SK-N-MC (cell line): ENCODE results near the gene SULF2.

Experiments
- DNase-seq: peaks from one replicate; pipeline ENCODE4 v3.0.0-alpha.2; 2011; ENCODE audit warnings: low read depth, low spot score
- H3K27ac ChIP-seq: fragments of 200-600 bp; sonication (generic); 2 replicates; pipeline ENCODE4 v1.5.1; 2016; ENCODE audit warnings: mixed run types
- H3K36me3 ChIP-seq: fragments of 200-600 bp; sonication (generic); 2 replicates; pipeline ENCODE4 v1.6.1; 2017; ENCODE audit warnings: antibody characterized with exemption, low read length, mixed read lengths; ENCODE audit not compliant: insufficient read depth
- H3K4me3 ChIP-seq: fragments of 200-600 bp; sonication (generic); 2 replicates; pipeline ENCODE4 v1.5.1; 2016
- H3K9ac ChIP-seq: fragments of 200-600 bp; sonication (generic); 2 replicates; pipeline ENCODE4 v1.8.0; 2017; ENCODE audit warnings: mixed run types, mixed read lengths; ENCODE audit not compliant: insufficient read length
- H3K9me3 ChIP-seq: fragments of 200-600 bp; sonication (generic); 2 replicates; pipeline ENCODE4 v1.6.1; 2017; ENCODE audit warnings: low read depth, mild to moderate bottlenecking, antibody characterized with exemption, low read length, moderate library complexity, mixed read lengths
- EZH2 ChIP-seq: fragments of 200-600 bp; sonication (generic); IDR thresholded peaks from one replicate; pipeline ENCODE4 v1.6.1; 2017; ENCODE audit warnings: antibody characterized with exemption
- FOXP2 ChIP-seq: optimal IDR thresholded peaks from 2 replicates; pipeline ENCODE3; 2011; ENCODE audit warnings: mild to moderate bottlenecking, moderate library complexity; ENCODE audit not compliant: insufficient read depth; ENCODE audit errors: extremely low read length, control extremely low read depth
- POLR2AphosphoS5 ChIP-seq: IDR thresholded peaks from 2 replicates; pipeline ENCODE4 v1.6.1; 2012; ENCODE audit warnings: mild to moderate bottlenecking, low read depth, low read length, borderline replicate concordance

Gene SULF2

DNA sequence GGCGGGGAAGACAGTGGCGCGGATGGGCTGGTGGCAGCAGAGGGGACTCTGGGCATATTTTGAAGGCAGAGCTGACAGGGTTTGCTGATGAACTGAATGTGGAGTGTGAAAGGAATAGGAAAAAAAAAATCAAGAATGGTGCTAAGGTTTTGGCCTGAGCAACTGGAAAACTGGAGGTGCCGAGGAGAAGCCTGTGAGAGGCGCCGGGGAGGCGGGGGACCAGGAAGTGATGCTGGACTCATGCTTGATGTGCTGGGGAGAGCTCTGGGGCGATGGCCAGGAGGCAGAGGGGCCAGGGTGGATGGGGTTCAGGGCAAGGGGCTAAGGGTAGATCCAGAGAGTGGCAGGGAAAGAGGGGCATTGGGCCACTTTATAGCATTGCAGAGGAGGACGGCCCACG lies 55.8 kb downstream of the SULF2 start:
- Histone ChIP-seq H3K27ac (no peak overlapping the region), H3K36me3 (no peaks in the 10 kb centered on the region), H3K4me3 (no peak overlapping the region), H3K9me3 (no peaks in the 10 kb centered on the region), H3K9ac (no peak overlapping the region)
- DNase-seq, result no peak
- TF ChIP-seq EZH2 (no peak), POLR2AphosphoS5 (no peak), FOXP2 (no peak)

DNA sequence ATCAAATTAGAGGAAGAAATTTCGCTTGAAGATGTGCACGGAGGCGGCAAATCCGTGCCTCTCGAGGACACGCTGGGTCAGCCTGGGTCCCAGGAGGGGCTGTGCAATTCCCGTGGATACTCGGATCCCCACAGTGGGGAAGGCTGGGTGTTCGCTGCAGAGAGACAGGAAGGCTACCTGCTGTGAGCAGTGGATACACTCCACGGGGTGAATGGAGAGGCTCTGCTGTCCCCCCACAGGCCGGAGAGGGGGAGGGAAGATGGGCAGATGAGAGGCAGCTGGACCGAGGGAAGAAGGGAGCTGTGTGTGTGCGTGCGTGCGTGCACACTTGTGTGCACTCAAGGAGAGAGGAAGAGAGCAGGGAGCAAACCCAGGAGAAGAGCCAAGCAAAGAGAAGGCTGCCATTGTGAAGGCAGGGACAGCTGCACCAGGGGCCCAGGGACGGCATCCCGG lies 57.3 kb downstream of the SULF2 start:
- no peak for TF ChIP-seq POLR2AphosphoS5
- no peak for TF ChIP-seq EZH2
- TF ChIP-seq FOXP2, result no peak
- no peaks in the 10 kb centered on the region for H3K9me3 ChIP-seq
- no peak overlapping the region for H3K9ac ChIP-seq
- no peak overlapping the region for H3K27ac ChIP-seq
- H3K36me3 ChIP-seq, result no peaks in the 10 kb centered on the region
- no peak for DNase-seq
- no peak overlapping the region for H3K4me3 ChIP-seq

DNA sequence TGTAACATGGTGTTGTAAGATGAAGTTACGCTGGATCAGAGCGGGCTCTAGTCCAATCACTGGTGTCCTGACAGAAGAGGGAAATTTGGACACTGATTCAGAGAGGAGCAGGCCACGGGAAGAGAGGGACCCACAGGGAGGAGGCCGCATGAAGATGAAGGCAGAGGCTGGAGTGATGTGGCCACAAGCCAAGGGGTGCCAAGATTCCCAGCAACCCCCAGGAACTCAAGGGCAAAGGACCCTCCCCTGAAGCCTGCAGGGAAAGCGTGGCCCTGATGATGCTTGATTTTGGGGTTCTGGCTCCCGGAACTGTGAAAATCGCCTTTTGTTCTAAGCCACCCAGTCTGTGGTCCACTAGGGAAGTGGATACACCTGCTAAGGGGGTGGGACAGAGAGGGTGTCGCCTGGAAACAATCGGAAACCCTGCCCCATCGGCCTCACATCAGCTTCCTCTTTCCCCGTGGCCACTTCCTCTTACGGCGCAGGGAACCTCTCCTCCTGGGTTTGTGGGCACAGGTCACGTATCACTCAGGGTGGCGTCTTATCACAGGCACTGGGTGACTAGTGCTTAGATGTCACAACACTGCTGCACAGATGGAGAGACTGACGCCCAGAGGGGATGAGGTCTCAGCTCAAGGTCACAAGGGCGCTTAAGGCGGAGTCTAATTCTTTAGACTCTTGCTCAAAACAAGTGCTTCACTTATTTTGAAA lies 58.0 kb downstream of the SULF2 start:
- H3K9me3 ChIP-seq, result no peaks in the 10 kb centered on the region
- no peak overlapping the region for H3K4me3 ChIP-seq
- DNase-seq, result no peak
- H3K9ac ChIP-seq, result no peak overlapping the region
- no peak overlapping the region for H3K27ac ChIP-seq
- H3K36me3 ChIP-seq, result no peaks in the 10 kb centered on the region
- no peak for TF ChIP-seq FOXP2
- TF ChIP-seq POLR2AphosphoS5, result no peak

DNA sequence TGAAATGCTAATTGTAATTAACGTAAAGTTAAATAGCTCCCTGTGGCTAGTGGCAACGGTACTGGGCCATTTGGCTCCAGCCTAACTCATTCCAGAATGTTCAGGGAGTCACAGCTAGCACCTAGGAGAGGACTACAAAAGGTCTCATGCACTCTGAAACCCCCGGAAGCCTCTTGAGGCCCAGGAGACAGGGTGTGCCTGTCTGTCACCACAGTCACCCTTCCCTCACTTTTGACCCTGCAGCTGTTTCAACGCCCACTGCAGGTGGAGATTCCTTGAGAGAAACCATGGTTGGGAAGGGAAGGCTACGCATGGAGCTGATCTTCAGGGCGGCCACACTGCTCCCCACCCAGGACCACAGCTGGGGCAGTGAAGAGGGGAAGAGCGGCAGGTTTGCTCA lies 58.6 kb downstream of the SULF2 start:
- Histone ChIP-seq H3K4me3 (no peak overlapping the region), H3K27ac (no peak overlapping the region), H3K36me3 (no peaks in the 10 kb centered on the region), H3K9ac (no peak overlapping the region), H3K9me3 (no peaks in the 10 kb centered on the region)
- TF ChIP-seq EZH2, result no peak
- DNase-seq, result no peak

DNA sequence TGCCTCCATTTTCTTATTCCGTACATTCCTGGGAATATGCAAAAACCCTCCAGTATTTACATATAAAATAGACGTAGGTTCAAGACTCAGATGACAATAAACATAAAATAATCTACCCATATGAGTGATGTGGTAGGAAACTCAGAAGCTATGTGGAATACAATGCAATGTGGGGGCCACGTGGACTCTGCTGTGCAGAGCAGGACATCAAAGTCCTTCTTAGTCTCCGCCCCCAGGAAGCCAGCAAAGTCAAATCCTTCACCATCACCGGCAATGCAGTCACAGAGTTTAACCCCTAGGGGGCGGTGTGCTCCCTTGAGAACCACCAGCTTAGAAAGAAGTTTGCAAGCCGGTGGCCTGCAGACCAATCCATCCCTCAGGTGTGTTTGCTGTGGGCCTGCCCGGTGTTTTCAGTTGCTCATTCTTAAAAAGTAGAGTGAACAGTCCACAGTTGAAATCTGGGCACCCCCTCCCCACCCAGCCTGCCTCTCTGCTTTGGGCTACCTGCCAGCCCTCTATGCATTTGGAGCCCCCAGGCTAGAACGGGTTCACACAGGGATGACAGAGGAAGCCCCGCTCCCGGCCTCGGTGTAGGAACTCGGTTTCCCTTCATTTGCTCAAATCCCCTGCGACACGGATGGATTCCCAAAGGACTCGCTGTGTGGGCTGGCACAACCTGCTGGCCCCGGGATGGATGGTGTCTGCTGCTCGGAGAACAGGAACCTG lies 59.9 kb downstream of the SULF2 start:
- no peak for TF ChIP-seq POLR2AphosphoS5
- no peak for TF ChIP-seq EZH2
- no peak for TF ChIP-seq FOXP2
- Histone ChIP-seq H3K4me3 (0 out of 2 replicates have a peak overlapping the region, but pooled peaks have one; percentile 25), H3K36me3 (no peaks in the 10 kb centered on the region), H3K9ac (no peak overlapping the region), H3K27ac (no peak overlapping the region), H3K9me3 (no peaks in the 10 kb centered on the region)
- DNase-seq, result peak; percentile 42

DNA sequence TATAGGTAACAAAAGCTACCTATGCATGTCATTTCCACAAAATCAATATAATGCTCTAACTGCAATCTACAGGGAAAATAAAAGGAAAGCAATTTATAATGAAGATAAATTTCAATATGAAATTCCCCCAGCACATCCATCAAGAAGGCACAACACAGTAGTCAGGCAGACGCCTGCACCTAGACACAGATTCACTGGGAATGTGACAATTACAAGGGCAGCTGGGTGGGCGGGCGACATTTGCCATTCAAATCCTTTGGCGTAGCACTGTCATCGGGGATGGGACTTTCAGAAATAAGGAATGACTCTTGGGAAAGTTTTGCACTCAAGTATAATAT lies 60.4 kb downstream of the SULF2 start:
- Histone ChIP-seq H3K4me3 (no peak overlapping the region), H3K9me3 (no peaks in the 10 kb centered on the region), H3K27ac (peak overlapping the region; percentile 64; the same call in 1 of the 2 replicates), H3K36me3 (no peaks in the 10 kb centered on the region), H3K9ac (no peak overlapping the region)
- no peak for TF ChIP-seq EZH2
- no peak for TF ChIP-seq POLR2AphosphoS5
- TF ChIP-seq FOXP2, result no peak
- DNase-seq, result no peak

DNA sequence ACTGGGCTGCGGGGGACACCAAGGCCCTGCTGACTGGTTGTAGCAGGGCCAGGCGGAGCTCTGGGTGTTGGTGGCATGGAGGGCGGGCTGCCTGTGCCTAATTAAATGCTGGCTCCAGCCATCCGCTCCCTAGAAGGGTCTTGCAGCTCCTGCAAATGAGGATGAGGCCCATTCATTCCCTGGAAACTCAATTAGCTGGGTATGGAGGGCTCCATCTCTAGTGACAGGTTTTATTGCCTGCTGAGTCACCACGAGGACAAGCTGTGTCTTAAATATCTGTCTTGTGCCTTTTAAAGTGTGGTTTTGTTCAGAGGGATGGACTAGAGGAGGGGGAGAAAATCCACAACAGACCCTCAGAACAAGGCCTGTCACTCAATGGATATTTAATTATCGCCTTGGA lies 60.9 kb downstream of the SULF2 start:
- H3K4me3 ChIP-seq, result no peak overlapping the region
- TF ChIP-seq EZH2, result no peak
- TF ChIP-seq POLR2AphosphoS5, result no peak
- TF ChIP-seq FOXP2, result no peak
- H3K9ac ChIP-seq, result no peak overlapping the region
- H3K9me3 ChIP-seq, result no peaks in the 10 kb centered on the region
- H3K27ac ChIP-seq, result peak overlapping the region; percentile 64; the same call in 1 of the 2 replicates
- DNase-seq, result no peak
- H3K36me3 ChIP-seq, result no peaks in the 10 kb centered on the region

DNA sequence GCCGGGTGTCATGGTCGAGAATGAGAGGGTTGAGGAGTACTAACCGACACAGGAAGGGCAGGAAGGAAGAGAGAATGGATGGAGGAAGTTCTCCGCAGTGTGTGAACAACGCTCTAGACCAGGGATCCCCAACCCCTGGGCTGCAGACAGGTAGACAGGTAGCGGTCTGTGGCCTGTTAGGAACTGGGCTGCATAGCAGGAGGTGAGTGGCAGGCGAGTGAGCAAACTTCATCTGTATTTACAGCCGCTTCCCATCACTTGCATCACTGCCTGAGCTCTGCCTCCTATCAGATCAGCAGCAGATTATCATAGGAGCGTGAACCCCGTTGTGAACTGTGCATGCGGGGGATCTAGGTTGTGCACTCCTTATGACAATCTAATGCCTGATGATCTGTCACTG lies 62.0 kb downstream of the SULF2 start:
- no peak for TF ChIP-seq EZH2
- Histone ChIP-seq H3K4me3 (no peak overlapping the region), H3K9me3 (no peaks in the 10 kb centered on the region), H3K36me3 (no peaks in the 10 kb centered on the region), H3K9ac (no peak overlapping the region), H3K27ac (no peak overlapping the region)
- no peak for DNase-seq
